ENCODE results near the gene TGM5.

GRCh38 chr15:43266386-43266785, 342 bp downstream of the TGM5 start:
- TF ChIP-seq CTCF (IDR thresholded peaks at IDR 0.05), result no peak
- no peak for TF ChIP-seq POLR2A (IDR thresholded peaks at IDR 0.05)

Data from heart left ventricle (tissue), 13 donors.